ENCODE data around the gene SLCO6A1.

The SLCO6A1 gene

DNA sequence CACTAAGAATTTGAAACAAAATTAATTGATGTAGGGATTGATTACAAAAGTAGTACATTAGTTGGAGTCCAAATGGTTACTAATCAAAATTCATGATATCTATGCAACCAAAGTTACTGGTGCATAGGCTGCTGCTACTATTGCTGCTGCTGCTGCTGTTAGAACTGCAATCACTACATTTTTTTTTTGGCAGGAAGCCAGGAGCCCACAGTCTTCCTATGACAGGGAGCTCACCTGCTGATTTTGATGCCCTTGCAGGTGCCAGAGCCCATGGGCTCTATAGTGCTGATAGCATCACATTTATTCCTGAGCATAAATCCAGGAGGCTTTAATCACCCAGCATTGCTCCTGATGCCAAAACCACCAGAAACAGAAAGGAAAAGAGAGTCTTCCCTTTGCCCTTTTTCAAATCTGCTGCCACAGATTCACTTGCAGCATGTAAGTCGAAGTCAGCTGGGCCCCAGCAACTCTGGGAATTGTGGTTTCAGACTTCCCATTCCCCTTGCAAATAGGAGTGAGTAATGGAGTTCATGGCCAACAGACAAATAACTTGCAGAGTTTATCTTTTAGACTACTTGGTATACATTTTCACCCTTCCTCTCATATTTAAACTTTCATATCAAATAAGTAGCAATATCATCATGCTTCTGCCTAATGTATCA is 17.6 kb downstream of the SLCO6A1 start:
- FAIRE-seq (no peak), DNase-seq (ENCODE audit: low spot score) (no peak)

DNA sequence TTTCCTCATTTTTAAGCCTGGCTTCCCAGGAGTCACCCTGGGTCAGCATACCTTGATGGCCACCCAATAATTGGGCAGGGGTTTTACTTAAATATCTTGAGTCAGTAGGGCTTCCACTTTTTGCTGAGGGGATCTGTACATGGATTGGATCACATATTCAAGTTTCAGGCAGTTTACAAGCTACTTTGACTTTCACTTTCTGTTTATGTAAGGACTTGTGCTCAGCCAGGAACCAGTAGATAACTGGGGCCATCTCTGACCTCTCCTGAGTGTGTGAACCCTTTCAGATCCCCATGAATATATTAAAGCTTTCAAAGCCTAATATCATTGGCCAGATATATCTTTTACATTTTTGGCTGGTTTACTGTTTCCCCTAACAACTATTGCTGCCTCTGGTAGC is 45.1 kb downstream of the SLCO6A1 start:
- no peak for FAIRE-seq

GRCh38 chr5:102451082-102451481 is 47.7 kb downstream of the SLCO6A1 start:
- DNase-seq (ENCODE audit: low spot score) (no peak), FAIRE-seq (no peak)

More for the DNA sequence above, 45.1 kb downstream of the SLCO6A1 start:
- no peak for DNase-seq (ENCODE audit: low spot score)

- no peak for FAIRE-seq
- no peak for DNase-seq (ENCODE audit: low spot score)
These were observed 48.3 kb downstream of the SLCO6A1 start for GRCh38 chr5:102450313-102450990.

- DNase-seq (ENCODE audit: low spot score) (no peak), FAIRE-seq (no peak)
These were observed 65.3 kb downstream of the SLCO6A1 start for GRCh38 chr5:102433473-102433872.

GRCh38 chr5:102421647-102422046 is 77.2 kb downstream of the SLCO6A1 start:
- DNase-seq (ENCODE audit: low spot score) (no peak), FAIRE-seq (no peak)

- DNase-seq (ENCODE audit: low spot score) (no peak), FAIRE-seq (no peak)
These were observed 80.3 kb downstream of the SLCO6A1 start for GRCh38 chr5:102418531-102418930.

GRCh38 chr5:102414448-102414847 is 84.4 kb downstream of the SLCO6A1 start:
- FAIRE-seq: no peak
- no peak for DNase-seq (ENCODE audit: low spot score)

- DNase-seq (ENCODE audit: low spot score): no peak
- FAIRE-seq: no peak
These were observed 110.6 kb downstream of the SLCO6A1 start for GRCh38 chr5:102388235-102388634.

DNA sequence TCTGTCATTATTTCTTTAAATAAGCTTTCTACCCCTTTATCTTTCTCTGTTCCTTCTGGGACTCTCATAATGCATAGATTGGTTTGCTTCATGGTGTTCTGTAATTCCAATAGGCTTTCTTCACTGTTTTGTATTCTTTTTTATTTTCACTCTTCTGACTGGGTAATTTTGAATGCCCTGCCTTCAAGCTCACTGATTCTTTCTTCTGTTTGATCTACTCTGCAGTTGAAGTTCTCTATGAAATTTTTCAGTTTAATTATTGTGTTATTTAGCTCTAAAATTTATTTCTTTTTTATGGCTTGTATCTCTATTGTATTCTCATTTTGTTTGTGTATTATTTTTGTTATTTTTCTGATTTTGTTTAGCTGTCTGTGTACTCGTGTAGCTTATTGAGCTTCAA is 113.4 kb downstream of the SLCO6A1 start:
- no peak for DNase-seq (ENCODE audit: low spot score)

DNA sequence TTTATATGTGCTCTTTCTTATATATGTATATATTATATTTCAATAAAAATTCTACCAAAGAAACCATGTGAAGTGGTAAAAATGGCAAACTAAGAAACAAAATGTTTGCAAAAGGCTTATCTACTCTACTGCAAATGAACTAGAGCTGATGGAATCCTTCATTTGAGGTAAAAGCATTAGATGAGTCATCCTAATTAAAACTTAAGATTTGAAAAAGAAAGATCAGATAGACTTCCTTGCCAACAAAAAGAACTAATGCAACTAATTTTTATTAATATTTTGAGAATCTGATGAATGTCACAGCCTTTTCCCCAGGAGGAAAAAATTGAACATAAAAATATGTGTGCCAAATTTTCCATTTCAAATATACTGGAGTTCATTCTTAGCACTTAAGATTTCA is 118.6 kb downstream of the SLCO6A1 start:
- no peak for DNase-seq (ENCODE audit: low spot score)
- FAIRE-seq: no peak

More for the DNA sequence above, 113.4 kb downstream of the SLCO6A1 start:
- FAIRE-seq: no peak

DNA sequence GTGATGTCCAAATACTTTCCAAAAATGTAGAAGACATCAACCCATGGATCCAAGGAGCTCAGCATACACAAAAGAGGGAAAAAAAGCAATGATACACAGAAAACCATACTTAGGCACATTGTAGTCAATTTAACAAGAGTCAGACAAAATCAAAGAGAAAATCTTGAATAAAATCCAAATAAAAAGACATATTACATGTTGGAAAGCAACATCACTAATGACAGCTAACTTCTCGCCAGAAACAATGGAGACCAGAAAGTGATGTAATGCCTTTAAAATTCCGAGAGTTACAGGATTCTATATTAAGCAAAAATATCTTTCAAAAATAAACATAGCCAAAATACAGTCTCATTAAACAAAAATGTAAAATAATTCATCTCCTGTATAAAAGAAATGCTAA is 122.9 kb downstream of the SLCO6A1 start:
- no peak for FAIRE-seq

GRCh38 chr5:102375272-102375671 is 123.5 kb downstream of the SLCO6A1 start:
- FAIRE-seq (no peak), DNase-seq (ENCODE audit: low spot score) (no peak)

More for the DNA sequence above, 122.9 kb downstream of the SLCO6A1 start:
- no peak for DNase-seq (ENCODE audit: low spot score)

- FAIRE-seq (no peak), DNase-seq (ENCODE audit: low spot score) (no peak)
These were observed 130.4 kb downstream of the SLCO6A1 start for GRCh38 chr5:102368392-102368791.

GRCh38 chr5:102341681-102342288 is 157.0 kb downstream of the SLCO6A1 start:
- DNase-seq (ENCODE audit: low spot score) (no peak), FAIRE-seq (no peak)

- FAIRE-seq (no peak), DNase-seq (ENCODE audit: low spot score) (no peak)
These were observed 174.1 kb downstream of the SLCO6A1 start for GRCh38 chr5:102324714-102325113.

All from RCC 7860 (cell line).